Measurements from ENCODE around the gene MAP2K5.

Gene MAP2K5

GRCh38 chr15:67730135-67730534 lies 187.6 kb downstream of the MAP2K5 start:
- TF ChIP-seq CTCF (IDR thresholded peaks at IDR 0.05; ENCODE audit: low read depth, low read length) (no peak), MAX (IDR thresholded peaks at IDR 0.05; ENCODE audit: low read depth, low read length) (no peak), POLR2A (IDR thresholded peaks at IDR 0.05; ENCODE audit: extremely low read depth, insufficient read length) (no peak), MYC (IDR thresholded peaks at IDR 0.05; ENCODE audit: low read depth, low read length) (no peak)
- no peak for DNase-seq (ENCODE audit: low read depth)
- no peak overlapping the region for H3K4me3 ChIP-seq (ENCODE audit: low read depth, low read length)

- TF ChIP-seq POLR2A (IDR thresholded peaks at IDR 0.05; ENCODE audit: extremely low read depth, insufficient read length) (no peak), MYC (IDR thresholded peaks at IDR 0.05; ENCODE audit: low read depth, low read length) (peak; percentile 31; the same call in 1 of the 2 replicates), CTCF (IDR thresholded peaks at IDR 0.05; ENCODE audit: low read depth, low read length) (no peak)
- peak; percentile 15 for DNase-seq (ENCODE audit: low read depth)
- no peak overlapping the region for H3K4me3 ChIP-seq (ENCODE audit: low read depth, low read length)
These were observed 188.7 kb downstream of the MAP2K5 start for GRCh38 chr15:67731112-67731721.

GRCh38 chr15:67732164-67732563 lies 189.7 kb downstream of the MAP2K5 start:
- no peak overlapping the region for H3K4me3 ChIP-seq (ENCODE audit: low read depth, low read length)
- TF ChIP-seq CTCF (IDR thresholded peaks at IDR 0.05; ENCODE audit: low read depth, low read length) (no peak), MAX (IDR thresholded peaks at IDR 0.05; ENCODE audit: low read depth, low read length) (no peak), POLR2A (IDR thresholded peaks at IDR 0.05; ENCODE audit: extremely low read depth, insufficient read length) (no peak), MYC (IDR thresholded peaks at IDR 0.05; ENCODE audit: low read depth, low read length) (no peak)
- no peak for DNase-seq (ENCODE audit: low read depth)

DNA sequence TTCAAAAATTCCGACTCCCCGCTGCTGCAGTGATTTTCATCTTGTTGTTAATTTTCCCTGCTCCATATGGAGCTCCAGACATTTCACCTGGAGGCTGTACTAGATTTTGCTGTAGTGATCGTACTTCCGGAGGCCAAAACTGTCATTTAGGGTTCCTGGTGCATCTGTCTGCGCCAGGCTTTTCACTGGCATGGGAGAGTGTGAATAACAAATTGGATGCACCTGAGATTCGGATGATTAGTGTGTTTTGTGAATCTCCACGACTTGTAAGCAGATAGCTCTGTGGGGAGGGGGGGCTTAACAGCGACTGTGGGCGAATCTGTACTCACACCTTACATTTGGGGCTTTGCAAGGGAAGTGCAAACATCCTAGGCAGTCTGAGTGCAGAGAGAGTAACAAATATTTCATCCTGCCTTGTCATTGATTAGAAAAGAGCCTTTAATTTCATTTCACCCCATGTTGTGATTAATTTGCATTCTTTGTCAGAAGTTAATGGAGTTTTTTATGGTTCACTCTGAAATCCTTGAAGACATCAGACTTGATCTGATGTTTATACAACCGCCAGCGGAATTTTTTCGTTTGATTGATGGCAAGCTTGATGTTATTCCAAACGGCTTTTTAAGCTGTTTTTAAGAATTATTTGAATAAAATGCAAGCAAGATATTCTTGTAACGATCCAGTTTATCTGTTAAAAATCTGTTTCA lies 190.3 kb downstream of the MAP2K5 start:
- no peak for TF ChIP-seq POLR2A (IDR thresholded peaks at IDR 0.05; ENCODE audit: extremely low read depth, insufficient read length)
- no peak for TF ChIP-seq CTCF (IDR thresholded peaks at IDR 0.05; ENCODE audit: low read depth, low read length)
- TF ChIP-seq MYC (IDR thresholded peaks at IDR 0.05; ENCODE audit: low read depth, low read length): no peak
- H3K4me3 ChIP-seq (ENCODE audit: low read depth, low read length): no peak overlapping the region
- no peak for DNase-seq (ENCODE audit: low read depth)

DNA sequence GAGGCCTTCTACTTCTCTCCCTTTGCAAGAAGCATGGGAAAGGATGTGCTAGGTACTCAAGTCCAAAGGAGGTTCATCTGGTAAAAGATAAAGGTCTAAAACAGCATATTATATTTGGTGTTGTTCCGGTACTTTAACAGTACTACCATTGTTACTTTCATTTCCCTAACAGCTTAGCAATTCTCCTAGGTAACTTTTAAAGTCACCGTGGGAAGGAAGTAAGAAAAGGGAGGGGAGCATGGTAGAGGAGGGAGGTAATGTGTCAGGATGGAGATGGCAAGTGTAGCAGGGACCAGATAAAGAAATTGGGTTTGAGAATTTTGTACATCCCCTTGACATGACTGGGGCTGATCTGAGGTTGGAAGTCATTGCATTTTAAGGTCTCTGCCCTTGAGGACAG lies 193.4 kb downstream of the MAP2K5 start:
- H3K4me3 ChIP-seq (ENCODE audit: low read depth, low read length): no peak overlapping the region
- DNase-seq (ENCODE audit: low read depth): no peak
- TF ChIP-seq POLR2A (IDR thresholded peaks at IDR 0.05; ENCODE audit: extremely low read depth, insufficient read length): no peak
- TF ChIP-seq MYC (IDR thresholded peaks at IDR 0.05; ENCODE audit: low read depth, low read length): no peak
- no peak for TF ChIP-seq CTCF (IDR thresholded peaks at IDR 0.05; ENCODE audit: low read depth, low read length)
- no peak for TF ChIP-seq MAX (IDR thresholded peaks at IDR 0.05; ENCODE audit: low read depth, low read length)
